HepG2 (cell line): ENCODE data around the gene POLDIP3. TPM values are rescaled to one million over a fixed set of nuclear protein-coding genes. Genes with fewer than 3 reads are reported as not detected.

Experiments used
- ATAC-seq: fragments of 200-7000 bp; cut with Tn5 transposase; 3 replicates; pipeline ENCODE4 v1.9.1; 2020; ENCODE audit warnings: mild to moderate bottlenecking, moderate library complexity
- BruUV-seq: library from RNA; stranded (reverse); fragments of 400-500 nt; replicated peaks from 2 replicates; lab custom pipeline; 2021; lab: Mats Ljungman, UMichigan
- CTCF ChIA-PET: fragments of 300-600 bp; formaldehyde crosslinking; extraction: SDS; loops from one replicate; lab custom pipeline; 2021; ENCODE audit warnings: low total read pairs, inconsistent platforms, low intra/inter-chr PET ratio; lab: Yijun Ruan, JAX
- POLR2A ChIA-PET: fragments of 350-600 bp; sonication (Branson Sonifier 250); formaldehyde crosslinking; loops from one replicate; lab custom pipeline; 2020; ENCODE audit warnings: antibody characterized with exemption, inconsistent platforms; lab: Yijun Ruan, JAX
- DNase-seq: peaks from one replicate; pipeline ENCODE4 v3.0.0-alpha.2; 2015; ENCODE audit warnings: low spot score
- FAIRE-seq: peaks from 3 replicates; lab custom pipeline; 2011; peaks lifted over from hg19 to GRCh38; lab: Jason Lieb, UNC
- H2AFZ ChIP-seq: one replicate; pipeline ENCODE4 v1.6.1; 2011; ENCODE audit warnings: low read length, inconsistent platforms
- H3K27ac ChIP-seq: fragments of 300-600 bp; 3 replicates; pipeline ENCODE4 v1.8.0; 2011; ENCODE audit warnings: mixed run types, mild to moderate bottlenecking, mixed read lengths, low read length, inconsistent platforms; ENCODE audit not compliant: insufficient read depth; ENCODE audit errors: extremely low read length
- H3K27me3 ChIP-seq, 2 experiments: fragments of 200-600 bp in 1 of 2; 2 replicates in 1 of 2; 3 replicates in 1 of 2; pipeline versions ENCODE4 v1.6.0 to v1.8.0; 2011; ENCODE audit warnings: low read length in 2 of 2, mild to moderate bottlenecking in 2 of 2, moderate library complexity in 2 of 2, inconsistent platforms in 1 of 2; ENCODE audit not compliant: insufficient read depth in 2 of 2, control insufficient read depth in 1 of 2
- H3K36me3 ChIP-seq, 2 experiments: fragments of 200-600 bp in 1 of 2; replicated peaks in 1 of 2; 2 replicates in 1 of 2; 3 replicates in 1 of 2; pipeline versions ENCODE4 v1.5.1 to v1.8.0; 2011; ENCODE audit warnings: low read length in 2 of 2, inconsistent platforms in 1 of 2; ENCODE audit not compliant: insufficient read depth in 2 of 2, control insufficient read depth in 1 of 2
- H3K4me1 ChIP-seq: 2 replicates; pipeline ENCODE4 v1.5.1; 2012; ENCODE audit warnings: low read length, inconsistent platforms; ENCODE audit not compliant: insufficient read depth
- H3K4me2 ChIP-seq: 2 replicates; pipeline ENCODE4 v1.6.0; 2011; ENCODE audit warnings: low read depth, low read length, inconsistent platforms
- H3K4me3 ChIP-seq, 3 experiments: fragments of 200-600 bp in 1 of 3; sonication (generic), shearing (Covaris generic) in 1 of 3; replicated peaks in 1 of 3; 2 replicates each; pipeline ENCODE4 v1.5.1; 2011 to 2016; ENCODE audit warnings: low read length in 3 of 3, inconsistent platforms in 2 of 3, low read depth in 2 of 3, mild to moderate bottlenecking in 2 of 3, control low read depth in 1 of 3, mixed read lengths in 1 of 3; ENCODE audit not compliant: insufficient read depth in 1 of 3
- H3K79me2 ChIP-seq: one replicate; pipeline ENCODE4 v1.6.1; 2011; ENCODE audit warnings: low read length, inconsistent platforms; ENCODE audit not compliant: insufficient read depth
- H3K9ac ChIP-seq: 2 replicates; pipeline ENCODE4 v1.6.0; 2011; ENCODE audit warnings: mild to moderate bottlenecking, low read depth, low read length, inconsistent platforms; ENCODE audit not compliant: insufficient read depth
- H3K9me3 ChIP-seq: 2 replicates; pipeline ENCODE4 v1.5.1; 2012; ENCODE audit warnings: mild to moderate bottlenecking, low read length
- H4K20me1 ChIP-seq: 2 replicates; pipeline ENCODE4 v1.6.0; 2011; ENCODE audit warnings: inconsistent platforms, mild to moderate bottlenecking, low read length, moderate library complexity; ENCODE audit not compliant: insufficient read depth
- ARNT2 ChIP-seq: sonication (generic); formaldehyde crosslinking; IDR thresholded peaks from 2 replicates; pipeline ENCODE4 v1.8.0; 2022; ENCODE audit warnings: mild to moderate bottlenecking, low read depth, missing genetic modification reagents, moderate library complexity
- JARID2 ChIP-seq: sonication (generic); formaldehyde crosslinking; IDR thresholded peaks from 2 replicates; pipeline ENCODE4 v1.8.1; 2023; ENCODE audit warnings: missing genetic modification reagents, inconsistent platforms; ENCODE audit not compliant: insufficient replicate concordance
- UBTF ChIP-seq: sonication (generic); formaldehyde crosslinking; IDR thresholded peaks from 2 replicates; pipeline ENCODE4 v1.4.0; 2020; ENCODE audit warnings: mild to moderate bottlenecking, missing genetic modification reagents
- ZUFSP ChIP-seq: sonication (generic); formaldehyde crosslinking; IDR thresholded peaks from 2 replicates; pipeline ENCODE4 v1.9.0; 2021; ENCODE audit warnings: missing genetic modification reagents, mild to moderate bottlenecking, borderline replicate concordance
- WGBS: methylation state at CpG from one replicate; pipeline ENCODE4 v1.1.6; 2017; ENCODE audit warnings: low lambda C conversion rate; 5-methylcytosine and 5-hydroxymethylcytosine counted together
- in situ Hi-C: cut with HindIII; loops from 2 replicates; pipeline ENCODE4 v1.10.0; 2017; ENCODE audit warnings: low pct_unique_long_range_greater_than_20kb; ENCODE audit not compliant: extremely low pct_ligation_motif_present
- intact Hi-C: fragments of 100-400 bp; cut with micrococcal nuclease; formaldehyde crosslinking; loops from one replicate; pipeline ENCODE4 v1.10.0; 2022; ENCODE audit not compliant: unreplicated experiment
- polyA plus RNA-seq, 8 experiments: library from polyadenylated mRNA; depleted of rRNA in 3 of 8; stranded (reverse) in 7 of 8; unstranded in 1 of 8; fragments of >200 nt; fragmentation: Illumina TruSeq in 4 of 8; extraction: Trizol in 4 of 8; gene quantifications; 2 replicates each; pipeline versions ENCODE4 v1.2.1 to v1.2.3, GENCODE V29; 2011 to 2016; ENCODE audit warnings: low read depth in 4 of 8, missing spikeins in 1 of 8, mixed read lengths in 1 of 8; ENCODE audit not compliant: insufficient read depth in 1 of 8
- total RNA-seq, 5 experiments: library from RNA; depleted of rRNA; stranded (reverse); fragments of >200 nt; fragmentation: Illumina TruSeq; extraction: Trizol; gene quantifications; 2 replicates each; pipeline ENCODE4 v1.2.3, GENCODE V29; 2016; ENCODE audit warnings: low read depth in 1 of 5

The POLDIP3 gene
- total and polyA plus RNA-seq, 2 of the 13 experiments (the other 11 are each of a cell fraction or from before 2014, with no cell fraction given), result 45.8 to 47.4 TPM

DNA sequence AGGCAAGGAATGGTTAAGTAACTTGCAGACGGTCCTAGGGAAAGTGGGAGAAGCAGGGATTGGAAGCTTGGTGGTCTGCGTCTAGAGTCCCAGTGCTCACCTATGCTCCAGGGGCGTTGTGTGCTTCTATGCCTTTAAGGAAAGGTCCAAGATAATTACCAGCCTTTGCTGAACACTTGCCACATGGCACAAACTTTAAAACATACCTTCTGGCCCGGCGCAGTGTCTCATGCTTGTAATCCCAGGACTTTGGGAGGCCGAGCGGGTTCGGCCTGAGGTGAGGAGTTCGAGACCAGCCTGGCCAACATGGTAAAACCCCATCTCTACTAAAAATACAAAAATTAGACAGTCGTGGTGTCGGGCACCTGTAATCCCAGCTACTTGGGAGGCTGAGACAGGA is 2.3 kb downstream of the POLDIP3 start:
- H3K36me3 ChIP-seq, result peaks cover 10 to 14% of the 10 kb centered on the region in 2 experiments; a peak in 3 of 5 replicates
- peaks cover 64% of the 10 kb centered on the region for H3K79me2 ChIP-seq
- 94% methylated on average over 9 of the region's 11 CpGs for WGBS
- no peaks in the 10 kb centered on the region for H3K9me3 ChIP-seq
- ChIA-PET POLR2A (interaction anchor here (1.1 kb wide), 1 partner anchor 79 kb away, joined by 4 read pairs; no protein-coding TSS in a partner anchor), CTCF (interaction anchor here (1.5 kb wide), 1 partner anchor 100 kb away, joined by 5 read pairs; no protein-coding TSS in a partner anchor)
- no peak overlapping the region for H3K27ac ChIP-seq
- ATAC-seq (no peak), FAIRE-seq (no peak), DNase-seq (no peak)
- 0 out of 6 replicates have a peak overlapping the region, but pooled peaks of 1 of the 3 experiments have one; percentile 1 for H3K4me3 ChIP-seq
- peak overlapping the region; percentile 89 for H3K4me2 ChIP-seq
- intact Hi-C loops, result loop anchor here (5.0 to 10.0 kb wide), 2 partner anchors 60 to 98 kb away; partner anchors contain the start of genes RRP7A and SERHL2
- no peak overlapping the region for H2AFZ ChIP-seq
- H3K27me3 ChIP-seq, result no peaks in the 10 kb centered on the region; a peak in 1 of 5 replicates
- peaks cover 72% of the 10 kb centered on the region for H3K4me1 ChIP-seq
- TF ChIP-seq UBTF (CRISPR knock-in tag) (0 out of 2 replicates have a peak, but pooled peaks have one; percentile 2), JARID2 (CRISPR knock-in tag) (no peak), ARNT2 (0 out of 2 replicates have a peak, but pooled peaks have one; percentile 24), ZUFSP (CRISPR knock-in tag) (no peak)
- in situ Hi-C loops, result no loop called here
- BruUV-seq, result no TSS peak
- H3K9ac ChIP-seq, result no peak overlapping the region; the same call in 1 of the 2 replicates
- H4K20me1 ChIP-seq, result peaks cover 26% of the 10 kb centered on the region
